Central memory CD4-positive, alpha-beta T cell (primary cell): ENCODE measurements around the gene BRI3BP.
"Not testable (repeated sequence)": the region's sequence is repeated elsewhere in the genome, so short reads cannot be mapped to it uniquely, and the experiment has no call there.

Experiments used
- DNase-seq: peaks from one replicate; pipeline ENCODE4 v3.0.0; 2022

The BRI3BP gene

GRCh38 chr12:125070112-125070511 is 76.7 kb downstream of the BRI3BP start:
- DNase-seq, result no peak

- DNase-seq, result no peak
These were observed 77.4 kb downstream of the BRI3BP start for GRCh38 chr12:125070661-125071390.

- DNase-seq, result no peak
These were observed 78.0 kb downstream of the BRI3BP start for GRCh38 chr12:125071456-125071855.

GRCh38 chr12:125072496-125072895 is 79.1 kb downstream of the BRI3BP start:
- no peak for DNase-seq

- not testable (repeated sequence) for DNase-seq
These were observed 80.8 kb downstream of the BRI3BP start for GRCh38 chr12:125074294-125074693.

GRCh38 chr12:125076103-125076502 is 82.7 kb downstream of the BRI3BP start:
- DNase-seq, result no peak

- DNase-seq, result no peak
These were observed 85.6 kb downstream of the BRI3BP start for GRCh38 chr12:125079084-125079483.

GRCh38 chr12:125079648-125080645 is 86.5 kb downstream of the BRI3BP start:
- DNase-seq, result no peak
